ENCODE data around the gene NLK. TPM values are rescaled to one million over a fixed set of nuclear protein-coding genes. Genes with fewer than 3 reads are reported as not detected.
A peak's percentile ranks its signal among the peaks of the same experiment; 100 is the strongest.

NLK gene
- total RNA-seq, 1 experiment from 2014 or later = 40.3 TPM

- TF ChIP-seq E2F1 (CRISPR knock-in tag; IDR thresholded peaks at IDR 0.05) (no peak), ETV6 (CRISPR knock-in tag; IDR thresholded peaks at IDR 0.05) (no peak), PRRX2 (CRISPR knock-in tag; IDR thresholded peaks at IDR 0.05) (no peak)
These were observed 17.2 kb downstream of the NLK start (continued) for GRCh38 chr17:28059675-28060074.

DNA sequence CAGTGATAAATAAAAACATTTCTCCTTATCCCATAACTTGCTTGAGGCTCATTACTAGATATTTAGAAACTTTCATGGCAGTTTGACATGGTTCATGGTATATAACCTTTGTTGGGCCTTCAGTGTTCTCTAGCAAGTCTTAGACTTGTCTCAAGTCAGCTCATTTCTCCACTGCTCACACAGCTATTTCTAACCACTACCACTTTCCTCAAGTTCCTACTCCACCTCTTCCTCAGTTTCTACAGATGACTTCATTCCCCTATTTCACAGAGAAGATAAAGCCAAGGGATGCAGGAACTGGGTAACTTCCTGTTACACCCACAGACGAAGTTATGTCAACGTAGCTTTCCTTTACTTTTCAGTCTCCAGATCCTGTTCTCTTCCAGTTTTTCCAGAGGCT, 23.2 kb downstream of the NLK start:
- CTCF ChIA-PET = no interaction called here
- ATAC-seq (no peak), DNase-seq (ENCODE audit: low spot score) (no peak)
- Mint-ChIP-seq H3K27me3 (ENCODE audit: low read depth) (no peaks in the 10 kb centered on the region), H3K27ac (peak overlapping the region; percentile 3; the same call in 1 of the 2 replicates), H3K9me3 (no peaks in the 10 kb centered on the region), H3K4me1 (peaks cover 18% of the 10 kb centered on the region), H3K36me3 (peaks cover under 1% of the 10 kb centered on the region; the same call in 1 of the 2 replicates), H3K4me3 (no peak overlapping the region)
- TF ChIP-seq, protein P1, sequence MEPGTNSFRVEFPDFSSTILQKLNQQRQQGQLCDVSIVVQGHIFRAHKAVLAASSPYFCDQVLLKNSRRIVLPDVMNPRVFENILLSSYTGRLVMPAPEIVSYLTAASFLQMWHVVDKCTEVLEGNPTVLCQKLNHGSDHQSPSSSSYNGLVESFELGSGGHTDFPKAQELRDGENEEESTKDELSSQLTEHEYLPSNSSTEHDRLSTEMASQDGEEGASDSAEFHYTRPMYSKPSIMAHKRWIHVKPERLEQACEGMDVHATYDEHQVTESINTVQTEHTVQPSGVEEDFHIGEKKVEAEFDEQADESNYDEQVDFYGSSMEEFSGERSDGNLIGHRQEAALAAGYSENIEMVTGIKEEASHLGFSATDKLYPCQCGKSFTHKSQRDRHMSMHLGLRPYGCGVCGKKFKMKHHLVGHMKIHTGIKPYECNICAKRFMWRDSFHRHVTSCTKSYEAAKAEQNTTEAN (CRISPR knock-in tag; IDR thresholded peaks at IDR 0.05) = no peak
- TF ChIP-seq SMAD4 (CRISPR knock-in tag; IDR thresholded peaks at IDR 0.05) = no peak
- no peak for TF ChIP-seq ATF1 (CRISPR knock-in tag; IDR thresholded peaks at IDR 0.05)
- TF ChIP-seq, protein P2, sequence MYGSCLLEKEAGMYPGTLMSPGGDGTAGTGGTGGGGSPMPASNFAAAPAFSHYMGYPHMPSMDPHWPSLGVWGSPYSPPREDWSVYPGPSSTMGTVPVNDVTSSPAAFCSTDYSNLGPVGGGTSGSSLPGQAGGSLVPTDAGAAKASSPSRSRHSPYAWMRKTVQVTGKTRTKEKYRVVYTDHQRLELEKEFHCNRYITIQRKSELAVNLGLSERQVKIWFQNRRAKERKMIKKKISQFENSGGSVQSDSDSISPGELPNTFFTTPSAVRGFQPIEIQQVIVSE (CRISPR knock-in tag; IDR thresholded peaks at IDR 0.05; ENCODE audit: borderline replicate concordance) = no peak
- TF ChIP-seq, protein P3, sequence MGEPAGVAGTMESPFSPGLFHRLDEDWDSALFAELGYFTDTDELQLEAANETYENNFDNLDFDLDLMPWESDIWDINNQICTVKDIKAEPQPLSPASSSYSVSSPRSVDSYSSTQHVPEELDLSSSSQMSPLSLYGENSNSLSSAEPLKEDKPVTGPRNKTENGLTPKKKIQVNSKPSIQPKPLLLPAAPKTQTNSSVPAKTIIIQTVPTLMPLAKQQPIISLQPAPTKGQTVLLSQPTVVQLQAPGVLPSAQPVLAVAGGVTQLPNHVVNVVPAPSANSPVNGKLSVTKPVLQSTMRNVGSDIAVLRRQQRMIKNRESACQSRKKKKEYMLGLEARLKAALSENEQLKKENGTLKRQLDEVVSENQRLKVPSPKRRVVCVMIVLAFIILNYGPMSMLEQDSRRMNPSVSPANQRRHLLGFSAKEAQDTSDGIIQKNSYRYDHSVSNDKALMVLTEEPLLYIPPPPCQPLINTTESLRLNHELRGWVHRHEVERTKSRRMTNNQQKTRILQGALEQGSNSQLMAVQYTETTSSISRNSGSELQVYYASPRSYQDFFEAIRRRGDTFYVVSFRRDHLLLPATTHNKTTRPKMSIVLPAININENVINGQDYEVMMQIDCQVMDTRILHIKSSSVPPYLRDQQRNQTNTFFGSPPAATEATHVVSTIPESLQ (CRISPR knock-in tag; IDR thresholded peaks at IDR 0.05) = no peak
- no peak for TF ChIP-seq JUN (CRISPR knock-in tag; IDR thresholded peaks at IDR 0.05)
- no peak for TF ChIP-seq TEAD1 (CRISPR knock-in tag; IDR thresholded peaks at IDR 0.05)
- TF ChIP-seq MXD4 (CRISPR knock-in tag; IDR thresholded peaks at IDR 0.05; ENCODE audit: borderline replicate concordance) = no peak
- TF ChIP-seq OVOL2 (CRISPR knock-in tag; IDR thresholded peaks at IDR 0.05; ENCODE audit: borderline replicate concordance) = no peak
- no peak for TF ChIP-seq SOX15 (CRISPR knock-in tag; IDR thresholded peaks at IDR 0.05)
- no peak for TF ChIP-seq RELA (CRISPR knock-in tag; IDR thresholded peaks at IDR 0.05; ENCODE audit: borderline replicate concordance)
- TF ChIP-seq NR1H2 (CRISPR knock-in tag; IDR thresholded peaks at IDR 0.05) = no peak
- POLR2A ChIA-PET = no interaction called here

- Mint-ChIP-seq H3K4me1 (peaks cover 40% of the 10 kb centered on the region), H3K36me3 (peaks cover 13% of the 10 kb centered on the region), H3K27me3 (ENCODE audit: low read depth) (no peaks in the 10 kb centered on the region), H3K27ac (no peak overlapping the region), H3K4me3 (no peak overlapping the region), H3K9me3 (peaks cover 8% of the 10 kb centered on the region)
- ATAC-seq (no peak), DNase-seq (ENCODE audit: low spot score) (no peak)
- ChIA-PET CTCF (no interaction called here), POLR2A (no interaction called here)
- TF ChIP-seq SOX15 (CRISPR knock-in tag; IDR thresholded peaks at IDR 0.05) (no peak), ZNF219 (CRISPR knock-in tag; IDR thresholded peaks at IDR 0.05; ENCODE audit: borderline replicate concordance) (no peak), STAT6 (CRISPR knock-in tag; conservative IDR thresholded peaks at IDR 0.05; ENCODE audit: low read depth) (no peak), ZNF232 (CRISPR knock-in tag; IDR thresholded peaks at IDR 0.05) (no peak), RELA (CRISPR knock-in tag; IDR thresholded peaks at IDR 0.05; ENCODE audit: borderline replicate concordance) (no peak), E2F1 (CRISPR knock-in tag; IDR thresholded peaks at IDR 0.05) (no peak), MAX (CRISPR knock-in tag; IDR thresholded peaks at IDR 0.05) (no peak), MYBL2 (CRISPR knock-in tag; IDR thresholded peaks at IDR 0.05) (no peak)
- TF ChIP-seq, protein P4, sequence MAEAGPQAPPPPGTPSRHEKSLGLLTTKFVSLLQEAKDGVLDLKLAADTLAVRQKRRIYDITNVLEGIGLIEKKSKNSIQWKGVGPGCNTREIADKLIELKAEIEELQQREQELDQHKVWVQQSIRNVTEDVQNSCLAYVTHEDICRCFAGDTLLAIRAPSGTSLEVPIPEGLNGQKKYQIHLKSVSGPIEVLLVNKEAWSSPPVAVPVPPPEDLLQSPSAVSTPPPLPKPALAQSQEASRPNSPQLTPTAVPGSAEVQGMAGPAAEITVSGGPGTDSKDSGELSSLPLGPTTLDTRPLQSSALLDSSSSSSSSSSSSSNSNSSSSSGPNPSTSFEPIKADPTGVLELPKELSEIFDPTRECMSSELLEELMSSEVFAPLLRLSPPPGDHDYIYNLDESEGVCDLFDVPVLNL (CRISPR knock-in tag; IDR thresholded peaks at IDR 0.05; ENCODE audit: borderline replicate concordance, low read depth) = no peak
- TF ChIP-seq, protein P5, sequence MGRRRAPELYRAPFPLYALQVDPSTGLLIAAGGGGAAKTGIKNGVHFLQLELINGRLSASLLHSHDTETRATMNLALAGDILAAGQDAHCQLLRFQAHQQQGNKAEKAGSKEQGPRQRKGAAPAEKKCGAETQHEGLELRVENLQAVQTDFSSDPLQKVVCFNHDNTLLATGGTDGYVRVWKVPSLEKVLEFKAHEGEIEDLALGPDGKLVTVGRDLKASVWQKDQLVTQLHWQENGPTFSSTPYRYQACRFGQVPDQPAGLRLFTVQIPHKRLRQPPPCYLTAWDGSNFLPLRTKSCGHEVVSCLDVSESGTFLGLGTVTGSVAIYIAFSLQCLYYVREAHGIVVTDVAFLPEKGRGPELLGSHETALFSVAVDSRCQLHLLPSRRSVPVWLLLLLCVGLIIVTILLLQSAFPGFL (CRISPR knock-in tag; IDR thresholded peaks at IDR 0.05; ENCODE audit: borderline replicate concordance) = no peak
These were observed 26.6 kb downstream of the NLK start for GRCh38 chr17:28069061-28069460.
